Activated T-cell treated with anti-CD3 and anti-CD28 coated beads for 1 hour (primary cell): ENCODE results near the gene CLDN18.

ENCODE experiments used
- DNase-seq: peaks from one replicate; pipeline ENCODE4 v3.0.0-alpha.2; 2020; ENCODE audit warnings: low read depth

Gene CLDN18

DNA sequence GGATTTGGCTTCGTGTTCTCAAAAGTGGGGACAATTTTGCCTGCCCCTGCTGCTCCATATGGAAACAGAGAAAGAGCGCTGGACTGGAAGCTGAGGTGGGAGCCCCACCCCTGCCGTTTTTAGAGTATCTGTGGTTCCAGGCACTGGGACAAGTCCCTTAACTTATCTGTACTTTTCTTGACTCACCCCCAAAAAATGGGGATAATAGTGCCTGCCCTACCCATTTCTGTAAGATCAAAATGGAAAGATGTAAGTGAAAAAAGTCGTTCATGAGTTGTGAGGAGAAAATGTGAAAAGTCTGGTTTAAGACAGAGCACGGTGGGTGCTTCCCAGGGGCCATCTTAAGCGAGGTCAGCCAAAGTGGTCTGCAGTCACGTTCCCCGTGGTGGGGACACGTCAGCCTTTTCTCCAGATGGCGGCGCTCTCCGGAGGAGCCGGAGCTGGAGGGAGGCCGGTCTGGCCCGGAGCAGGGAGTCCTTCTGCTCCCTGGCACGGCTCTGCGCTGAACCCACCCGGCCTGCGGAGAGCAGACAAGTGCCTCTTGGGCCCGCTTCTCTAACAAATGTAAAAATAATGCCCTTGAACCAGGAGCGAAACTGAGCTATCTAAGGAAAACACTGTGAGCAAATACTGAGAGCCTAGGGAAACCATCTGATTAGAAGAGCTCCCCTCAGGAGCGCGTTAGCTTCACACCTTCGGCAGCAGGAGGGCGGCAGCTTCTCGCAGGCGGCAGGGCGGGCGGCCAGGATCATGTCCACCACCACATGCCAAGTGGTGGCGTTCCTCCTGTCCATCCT, at the start of gene CLDN18:
Gene CLDN18 (plus strand): TSS at position 690 of the 797 bp plus-strand sequence. CDS start 61 bp downstream, at position 751.
- DNase-seq: no peak

DNA sequence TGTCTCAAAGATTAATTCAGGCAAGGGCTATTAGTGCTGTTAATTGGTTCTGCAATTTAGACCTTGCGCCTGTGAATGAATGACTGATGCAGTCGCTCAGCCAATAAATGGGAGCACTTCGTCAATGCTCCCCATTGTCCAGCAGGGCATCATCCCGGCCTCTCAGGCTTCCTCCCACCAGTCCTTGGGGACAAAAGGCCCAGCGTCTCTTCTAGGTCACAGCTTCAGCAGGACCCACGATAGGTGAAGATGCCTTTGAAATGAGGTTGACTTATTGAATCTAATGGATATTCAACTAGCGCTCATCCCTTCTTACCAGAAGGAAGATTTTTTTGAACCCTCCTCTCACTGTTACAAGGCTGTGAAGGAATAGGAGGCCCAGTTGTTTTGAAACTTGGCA, 47.7 kb upstream of the CLDN18 start:
- DNase-seq: no peak

DNA sequence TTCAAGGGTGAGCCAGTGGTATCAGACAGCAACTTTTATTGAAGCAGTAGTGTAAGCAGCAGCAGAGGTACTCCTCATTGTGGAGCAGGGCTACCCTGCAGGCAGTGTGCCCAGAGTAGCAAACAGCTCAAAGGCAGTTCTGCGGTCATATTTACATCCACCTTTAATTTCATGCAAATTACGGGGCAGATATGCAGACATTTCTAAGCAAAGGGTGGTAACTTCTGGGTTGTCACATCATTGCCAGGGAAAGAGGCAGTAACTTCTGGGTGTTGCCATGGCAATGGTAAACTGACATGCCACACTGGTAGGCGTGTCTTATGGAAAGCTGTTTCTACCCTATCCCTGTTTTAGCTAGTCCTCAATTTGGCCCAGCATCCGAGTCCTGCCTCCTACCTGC, 46.5 kb upstream of the CLDN18 start:
- no peak for DNase-seq

DNA sequence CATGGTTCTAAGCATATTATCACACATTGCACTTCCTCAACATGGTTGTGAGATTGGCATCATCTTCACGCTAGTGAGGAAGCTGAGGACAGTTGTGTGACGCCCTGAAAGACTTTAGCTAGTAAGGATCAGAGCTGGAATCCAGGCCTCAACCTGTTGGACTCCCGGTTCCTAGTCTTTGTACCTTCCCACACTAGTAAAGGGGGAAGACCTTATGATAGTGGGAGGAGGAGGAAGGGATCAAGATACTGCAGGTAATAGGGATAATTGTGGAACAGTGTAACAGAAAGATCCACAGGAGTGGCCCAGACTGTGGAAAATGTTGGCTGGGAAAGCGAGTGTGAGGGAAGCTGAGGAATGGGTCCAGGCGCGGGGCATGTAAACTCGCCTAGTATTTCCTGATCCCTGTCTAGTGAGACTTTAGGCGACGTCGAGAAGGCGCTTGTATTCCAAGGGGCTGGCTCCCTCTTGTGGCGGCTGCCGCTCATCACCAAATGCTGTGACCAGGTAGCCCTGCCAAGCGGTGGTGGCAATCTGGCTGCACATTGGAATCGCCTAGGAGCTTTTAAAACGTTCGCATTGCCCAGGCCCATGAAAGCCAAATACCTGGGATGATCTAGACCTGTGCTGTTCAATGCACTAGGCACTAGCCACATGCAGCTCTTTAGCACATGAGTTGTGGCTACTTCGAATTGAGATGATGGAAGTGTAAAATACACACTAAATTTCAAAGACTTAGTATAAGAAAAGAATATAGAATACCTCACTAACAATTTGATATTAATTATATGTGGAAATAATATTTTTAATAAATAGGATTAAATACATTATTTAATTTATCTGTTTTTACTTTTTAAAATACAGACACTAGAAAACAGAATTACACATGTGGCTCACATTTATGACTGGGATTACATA, 38.8 kb upstream of the CLDN18 start:
- DNase-seq: peak; percentile 31

DNA sequence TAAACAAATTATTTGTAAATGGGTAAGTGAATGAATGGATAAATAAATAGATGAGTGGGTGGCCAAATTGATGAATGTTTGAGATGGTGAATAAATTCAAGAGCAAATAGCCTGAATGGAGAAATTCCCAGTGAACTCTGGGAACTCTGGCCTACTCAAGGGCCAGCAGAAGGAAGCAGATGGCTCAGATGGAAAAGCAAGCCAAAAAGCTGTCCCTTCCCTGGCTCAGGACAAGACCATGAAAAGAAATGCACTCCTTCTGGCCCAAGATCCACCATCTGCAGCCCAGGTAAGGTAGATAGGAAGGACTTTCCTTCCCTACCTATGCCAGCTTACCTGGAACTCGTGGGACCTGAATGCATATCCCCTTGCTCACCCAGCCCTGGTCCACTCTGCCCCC, 37.6 kb upstream of the CLDN18 start:
- no peak for DNase-seq

DNA sequence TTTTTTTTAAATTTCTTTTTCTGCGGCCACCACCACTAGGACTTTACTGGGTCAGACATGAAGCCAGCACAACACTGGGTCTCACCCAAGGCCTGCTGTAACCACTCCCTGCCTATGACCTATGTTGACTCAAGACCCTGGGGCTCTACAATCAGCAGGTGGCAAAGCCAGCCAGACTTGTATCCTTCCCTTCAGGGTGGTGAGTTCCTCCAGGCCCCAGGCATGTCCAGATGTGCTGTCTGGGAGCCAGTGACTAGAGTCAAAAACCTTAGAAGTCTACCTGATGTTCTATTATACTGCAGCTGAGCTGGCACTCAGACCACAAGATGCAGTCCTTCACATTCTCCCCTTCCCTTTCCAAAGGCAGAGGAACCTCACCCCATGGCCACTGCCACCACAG, 31.6 kb upstream of the CLDN18 start:
- DNase-seq: no peak

DNA sequence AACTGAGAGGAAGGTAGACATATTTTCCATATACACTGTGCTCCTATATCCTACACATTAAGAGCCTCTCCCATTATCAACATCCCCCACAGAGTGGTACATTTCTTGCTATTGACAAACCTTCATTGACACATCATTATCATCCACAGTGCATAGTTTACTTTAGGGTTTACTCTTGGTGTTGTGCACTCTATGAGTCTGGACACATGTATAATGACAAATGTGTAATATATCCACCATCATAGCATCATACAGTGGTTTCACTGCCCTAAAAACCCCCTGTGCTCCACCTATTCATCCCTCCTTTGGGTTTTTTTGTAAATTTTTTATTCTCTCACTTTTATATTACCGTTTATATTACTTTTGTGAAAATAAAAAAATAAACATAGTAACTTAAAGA, 22.2 kb upstream of the CLDN18 start:
- DNase-seq: no peak

DNA sequence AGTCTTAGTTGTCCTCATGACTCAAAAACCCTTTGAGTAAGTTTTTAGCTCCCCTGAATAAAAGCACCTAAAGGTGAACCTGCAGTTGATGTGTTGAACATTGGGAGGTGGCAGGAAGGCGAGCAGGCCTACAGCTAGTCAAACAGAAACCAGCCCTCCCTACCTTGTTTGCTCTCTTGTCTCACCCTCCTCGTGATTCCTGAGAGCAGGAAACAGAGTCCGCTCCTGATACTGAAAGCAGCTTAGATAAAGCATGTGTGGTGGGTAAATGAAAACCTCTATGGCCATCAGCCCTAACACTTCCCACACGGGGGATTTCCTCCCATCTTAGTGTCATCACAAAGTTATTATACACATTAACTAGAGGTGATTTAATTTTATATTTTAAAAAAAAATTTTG, 21.8 kb upstream of the CLDN18 start:
- DNase-seq: no peak

DNA sequence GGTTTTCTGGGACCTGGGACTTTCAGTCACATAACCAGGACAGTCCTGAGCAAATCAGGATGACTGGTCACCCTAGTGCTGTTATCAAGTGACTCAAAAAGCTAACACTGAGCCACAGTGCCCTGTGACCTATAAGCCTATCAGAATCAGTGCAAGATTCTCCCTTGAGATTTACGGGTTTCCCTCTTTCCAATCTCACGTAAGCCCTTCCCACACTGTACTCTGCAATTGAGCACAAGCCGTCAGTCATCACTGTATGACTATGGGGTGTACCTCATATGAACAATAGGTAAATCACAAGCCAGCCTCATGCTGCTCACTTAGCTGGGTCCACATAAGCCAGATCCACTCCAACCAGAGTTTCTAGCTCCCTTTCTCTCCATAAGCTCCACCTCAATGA, 21.0 kb upstream of the CLDN18 start:
- no peak for DNase-seq

DNA sequence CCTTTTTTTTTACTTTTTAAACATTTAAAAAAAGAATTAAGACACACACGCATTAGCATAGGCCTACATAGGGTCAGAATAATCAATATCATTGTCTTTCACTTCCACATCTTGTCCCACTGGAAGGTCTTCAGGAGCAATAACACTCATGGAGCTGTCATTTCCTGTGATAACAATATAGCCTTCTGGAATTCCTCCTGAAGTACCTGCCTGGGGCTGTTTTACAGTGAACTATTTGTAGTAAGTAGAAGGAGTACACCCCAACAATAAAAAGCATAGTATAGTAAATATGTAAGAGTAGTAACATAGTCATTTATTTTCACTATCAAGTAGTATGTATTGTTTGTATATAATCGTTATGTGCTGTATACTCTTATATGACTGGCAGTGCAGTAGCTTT, 19.5 kb upstream of the CLDN18 start:
- no peak for DNase-seq

DNA sequence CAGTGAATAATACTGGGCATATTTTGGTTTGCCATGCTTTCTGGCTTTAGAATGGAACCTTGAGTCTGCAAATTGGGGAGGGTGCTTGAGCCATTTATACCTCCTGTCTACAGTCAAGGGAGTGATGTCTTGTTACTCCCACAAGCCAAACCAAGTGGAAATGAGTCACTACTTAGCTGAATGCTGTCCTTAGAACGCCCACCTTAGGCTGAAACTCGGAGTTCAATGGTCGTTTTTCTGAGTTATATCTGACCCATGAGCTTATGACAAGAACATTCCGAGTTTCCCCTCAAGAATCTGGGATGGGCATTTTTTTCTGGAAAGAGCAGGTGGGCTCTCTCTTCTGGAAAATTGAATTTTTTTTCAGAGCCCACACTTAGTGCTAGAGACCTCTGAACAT, 17.4 kb upstream of the CLDN18 start:
- DNase-seq: no peak

DNA sequence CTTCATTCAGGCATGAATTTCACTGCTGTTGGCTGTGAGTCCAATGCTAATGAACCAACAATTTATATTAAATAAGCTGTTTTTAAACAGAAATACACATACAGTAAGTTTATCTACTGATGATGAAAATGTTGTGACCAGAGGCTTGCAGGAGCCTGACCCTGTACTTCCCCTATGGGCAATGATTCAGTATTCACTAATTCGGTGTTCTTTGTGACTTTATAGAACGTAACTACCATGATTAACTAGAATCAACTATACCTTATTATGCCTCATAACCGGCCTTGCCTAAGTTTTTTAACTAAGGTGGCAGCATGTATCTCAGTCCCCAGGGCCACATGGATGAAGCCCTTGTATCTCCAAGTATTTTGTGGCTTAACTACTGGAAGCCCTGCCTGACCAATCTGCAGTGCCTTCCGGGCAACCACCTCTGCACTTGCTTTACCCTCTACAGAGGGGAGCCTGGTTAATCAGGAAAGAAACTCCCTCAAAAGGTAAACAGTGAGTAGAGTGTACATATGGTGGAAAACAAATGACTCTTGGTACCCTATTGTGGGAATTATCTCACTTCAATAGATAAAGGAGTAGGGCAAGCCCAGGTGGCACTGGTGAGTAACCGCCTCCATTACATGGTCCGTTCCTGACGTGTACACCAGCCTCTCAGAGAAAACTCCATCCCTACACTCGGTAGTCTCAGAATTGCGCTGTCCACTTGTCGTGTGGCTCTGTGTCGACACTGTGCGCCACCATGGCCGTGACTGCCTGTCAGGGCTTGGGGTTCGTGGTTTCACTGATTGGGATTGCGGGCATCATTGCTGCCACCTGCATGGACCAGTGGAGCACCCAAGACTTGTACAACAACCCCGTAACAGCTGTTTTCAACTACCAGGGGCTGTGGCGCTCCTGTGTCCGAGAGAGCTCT, 11.6 kb upstream of the CLDN18 start:
- no peak for DNase-seq

DNA sequence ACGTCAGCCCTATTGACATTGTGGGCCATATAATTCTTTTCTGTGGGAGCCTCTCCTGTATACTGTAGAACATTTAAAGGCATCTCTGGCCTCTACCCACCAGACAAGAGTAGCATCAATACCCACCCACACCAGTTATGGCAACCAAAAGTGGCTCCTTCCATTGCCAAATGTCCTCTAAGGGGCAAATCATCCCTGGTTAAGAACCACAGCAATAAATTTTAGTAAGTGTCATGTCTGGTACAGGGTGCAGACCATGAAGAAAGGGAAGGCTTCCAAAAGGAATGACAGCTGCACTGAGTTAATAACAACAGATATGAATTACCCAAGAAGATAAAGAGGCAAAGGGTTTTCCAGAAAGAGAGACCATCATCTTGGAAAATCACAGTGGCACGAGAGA, 6.9 kb upstream of the CLDN18 start:
- no peak for DNase-seq

DNA sequence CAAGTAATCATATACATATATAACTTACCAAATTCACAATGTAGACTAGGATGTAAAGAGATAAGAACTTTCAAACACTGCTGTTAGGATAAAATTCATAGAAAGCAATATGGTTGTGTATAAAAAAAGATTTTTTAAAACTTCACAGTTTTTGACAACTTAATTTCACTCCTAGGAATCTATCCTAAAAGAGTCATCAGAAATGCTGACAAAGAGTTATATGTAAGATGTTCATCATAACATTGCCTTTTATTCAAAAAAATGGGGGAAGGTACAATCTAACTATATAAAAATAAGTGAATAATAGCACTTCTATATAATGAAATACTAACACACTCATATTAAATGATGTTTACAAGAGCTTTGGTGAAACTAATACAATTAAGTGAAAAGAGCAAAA, 4.3 kb upstream of the CLDN18 start:
- DNase-seq: no peak

DNA sequence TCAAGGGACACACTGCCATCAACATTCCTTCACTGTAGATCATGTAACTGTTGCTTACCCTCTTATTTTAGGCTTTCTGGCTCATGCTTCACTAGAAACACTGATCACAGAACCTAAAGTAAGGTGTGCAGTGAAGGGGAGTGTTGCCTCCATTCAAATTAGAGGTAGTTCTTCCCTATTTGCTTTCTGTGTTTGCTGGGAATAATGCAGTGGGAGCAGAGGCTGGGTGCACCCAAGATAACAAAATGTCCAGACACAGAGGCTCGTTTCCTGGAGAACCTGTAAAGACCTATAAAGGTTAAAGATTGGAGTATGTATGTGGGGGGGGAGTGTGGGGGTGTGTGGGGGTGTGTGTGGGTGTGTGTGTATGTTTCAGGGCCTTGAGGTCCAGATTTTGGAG, 2.1 kb upstream of the CLDN18 start:
- no peak for DNase-seq

DNA sequence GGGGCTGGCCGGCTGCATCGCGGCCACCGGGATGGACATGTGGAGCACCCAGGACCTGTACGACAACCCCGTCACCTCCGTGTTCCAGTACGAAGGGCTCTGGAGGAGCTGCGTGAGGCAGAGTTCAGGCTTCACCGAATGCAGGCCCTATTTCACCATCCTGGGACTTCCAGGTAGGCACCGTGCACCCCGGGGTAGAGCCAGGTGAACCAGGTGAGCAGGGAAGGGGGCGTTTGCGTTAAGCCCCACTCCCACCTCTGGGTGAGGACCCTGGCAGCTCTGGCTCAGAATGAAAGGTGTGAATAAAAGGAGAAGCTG, 267 bp downstream of the CLDN18 start:
- DNase-seq: no peak

DNA sequence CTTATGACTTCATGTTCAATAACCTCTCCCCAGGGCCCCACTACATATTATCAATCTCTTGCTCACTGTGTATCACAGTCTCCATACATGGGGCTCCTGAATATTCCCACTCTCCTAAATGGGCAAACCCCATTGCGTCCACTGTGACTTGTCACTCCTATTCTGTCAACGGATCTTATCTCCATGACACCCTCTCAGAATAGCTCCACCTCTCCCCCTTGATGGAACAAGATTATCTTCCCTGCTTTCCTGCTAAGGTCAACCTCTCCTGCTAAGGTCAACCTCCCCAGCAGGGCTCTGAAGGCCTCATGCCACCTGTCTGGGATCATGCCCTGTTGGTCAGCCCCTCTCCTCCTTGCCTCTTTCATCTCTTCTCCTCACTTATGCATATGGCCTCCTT, 1.8 kb downstream of the CLDN18 start:
- DNase-seq: no peak

DNA sequence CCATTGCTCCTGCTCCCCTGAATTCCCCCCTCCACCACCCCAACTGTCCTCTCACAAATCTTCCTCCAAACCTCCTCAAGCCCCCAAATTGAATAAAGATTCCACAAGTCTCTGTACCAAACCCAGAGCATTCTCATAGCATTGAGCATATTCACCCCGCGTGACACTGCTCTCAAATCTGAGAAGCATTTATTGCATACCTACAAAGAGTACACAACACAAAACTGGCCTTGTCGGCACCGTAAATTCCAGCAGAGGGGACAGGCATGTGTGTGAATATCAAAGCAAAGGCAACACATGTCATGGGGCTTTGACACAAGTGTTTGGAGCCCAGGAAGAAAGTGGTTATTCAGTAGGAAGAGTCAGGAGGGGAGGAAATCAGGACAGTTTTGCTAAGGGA, 2.6 kb downstream of the CLDN18 start:
- no peak for DNase-seq

DNA sequence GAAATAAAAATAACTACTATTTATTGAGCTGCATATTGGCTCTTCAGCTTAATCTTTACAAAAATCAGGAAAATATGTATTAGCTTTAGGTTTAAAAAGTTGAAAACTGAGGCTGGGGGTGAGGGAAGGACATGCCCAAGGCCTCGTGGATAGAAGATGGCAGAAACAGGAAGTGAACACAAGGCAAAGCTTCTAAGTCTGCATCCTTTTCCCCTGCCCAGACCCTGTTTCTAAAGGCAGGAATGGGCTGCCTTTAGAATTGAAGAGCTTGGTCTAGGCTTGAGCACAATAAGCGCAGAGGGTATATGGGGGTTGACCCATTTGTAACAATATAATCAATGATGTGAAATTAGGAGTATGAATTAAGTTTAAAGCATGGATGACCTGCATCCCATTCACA, 6.1 kb downstream of the CLDN18 start:
- DNase-seq: no peak

DNA sequence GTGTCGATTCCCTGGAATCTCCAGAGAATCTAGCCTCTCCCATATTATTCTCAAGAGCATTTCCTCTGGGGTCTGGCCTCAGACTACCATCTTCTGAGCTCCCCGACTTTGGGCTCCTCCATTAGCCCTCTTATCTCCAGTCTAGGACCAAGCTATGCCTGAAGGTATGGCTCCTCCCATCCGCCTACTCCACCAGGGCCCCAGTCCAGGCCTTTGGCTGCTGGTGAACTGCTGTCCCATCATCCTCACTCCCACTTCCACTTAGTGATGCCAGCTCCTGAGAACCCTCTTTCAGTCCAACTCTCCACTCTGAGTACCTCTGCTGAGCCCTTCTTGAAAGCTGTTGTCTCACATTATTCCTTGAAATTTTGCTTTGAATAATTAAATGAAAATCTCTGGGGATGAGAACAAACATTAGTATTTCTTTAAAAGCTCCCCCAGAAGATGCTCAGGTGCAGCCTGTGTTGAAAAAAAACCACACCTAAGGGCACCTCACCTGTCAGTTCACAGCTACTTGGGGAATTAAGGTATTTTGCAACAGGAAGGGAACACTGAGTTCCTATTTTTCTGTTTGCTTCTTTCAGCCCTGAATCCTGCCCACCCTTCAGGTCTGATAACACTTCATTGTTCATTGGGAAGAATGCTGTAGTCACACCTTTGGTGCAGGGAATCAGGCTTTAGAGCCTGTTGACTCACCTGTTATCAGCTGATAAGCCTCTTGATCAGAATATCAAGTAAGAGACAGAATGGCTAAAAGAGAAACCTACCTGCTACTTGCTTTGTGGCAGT, 9.5 kb downstream of the CLDN18 start:
- DNase-seq: no peak

DNA sequence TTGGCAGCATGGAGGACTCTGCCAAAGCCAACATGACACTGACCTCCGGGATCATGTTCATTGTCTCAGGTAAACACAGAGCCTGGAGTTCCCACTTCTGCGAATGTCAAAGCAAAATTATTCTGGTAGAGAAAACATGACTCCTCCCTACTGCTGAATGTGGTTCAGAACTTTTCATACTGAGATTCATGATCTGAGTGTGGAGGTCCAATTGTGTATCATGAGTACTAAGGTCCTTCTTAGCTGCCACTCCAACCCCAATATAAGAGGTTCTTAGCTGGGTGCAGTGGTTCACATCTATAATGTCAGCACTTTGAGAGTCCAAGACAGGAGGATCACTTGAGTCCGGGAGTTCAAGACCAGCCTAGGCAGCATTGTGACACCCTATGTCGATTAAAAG, 13.8 kb downstream of the CLDN18 start:
- DNase-seq: no peak

DNA sequence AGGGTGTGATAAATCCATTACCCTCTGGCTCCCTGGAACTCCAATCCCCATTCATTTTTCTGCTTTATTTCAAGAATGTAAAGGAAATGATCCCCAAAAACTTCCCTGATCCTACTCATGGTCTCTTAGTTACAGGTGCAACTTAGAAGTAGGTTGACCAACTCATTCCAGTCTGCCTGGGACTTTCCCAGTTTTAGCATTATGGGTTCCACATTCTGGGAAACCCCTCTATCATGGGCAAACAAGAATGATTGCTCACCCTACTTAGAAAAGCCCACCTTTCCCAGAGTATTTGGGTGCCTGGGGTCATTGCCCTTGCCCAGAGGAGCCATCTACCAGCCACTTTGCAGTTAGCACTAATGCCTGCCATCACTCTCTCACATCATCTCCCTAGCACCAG, 15.6 kb downstream of the CLDN18 start:
- no peak for DNase-seq
